IPS DF 4.7 (cell line): Measurements from ENCODE around the gene ZNF384.

Source experiments
- DNase-seq: peaks from one replicate; pipeline ENCODE4 v3.0.0-alpha.2; 2013; ENCODE audit warnings: low spot score; ENCODE audit errors: extremely low read depth

The ZNF384 gene

DNA sequence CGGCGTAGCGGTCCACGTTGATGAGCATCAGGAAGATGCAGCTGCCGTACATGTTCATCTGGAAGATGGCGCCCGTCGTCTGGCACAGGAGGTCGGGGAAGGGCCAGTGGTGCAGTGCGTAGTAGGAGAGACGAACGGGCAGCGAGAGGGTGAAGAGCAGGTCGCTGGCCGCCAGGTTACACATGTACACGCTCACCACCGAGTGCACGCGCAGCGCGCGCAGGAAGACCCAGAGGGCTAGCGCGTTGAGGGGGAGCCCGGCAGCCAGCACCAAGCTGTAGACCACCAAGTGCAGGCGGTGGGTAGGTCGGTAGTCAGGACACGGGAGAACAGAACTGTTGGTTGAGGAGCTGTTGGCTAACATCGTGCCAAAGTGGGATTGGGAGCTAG lies 68.3 kb downstream of the ZNF384 start:
- no peak for DNase-seq

DNA sequence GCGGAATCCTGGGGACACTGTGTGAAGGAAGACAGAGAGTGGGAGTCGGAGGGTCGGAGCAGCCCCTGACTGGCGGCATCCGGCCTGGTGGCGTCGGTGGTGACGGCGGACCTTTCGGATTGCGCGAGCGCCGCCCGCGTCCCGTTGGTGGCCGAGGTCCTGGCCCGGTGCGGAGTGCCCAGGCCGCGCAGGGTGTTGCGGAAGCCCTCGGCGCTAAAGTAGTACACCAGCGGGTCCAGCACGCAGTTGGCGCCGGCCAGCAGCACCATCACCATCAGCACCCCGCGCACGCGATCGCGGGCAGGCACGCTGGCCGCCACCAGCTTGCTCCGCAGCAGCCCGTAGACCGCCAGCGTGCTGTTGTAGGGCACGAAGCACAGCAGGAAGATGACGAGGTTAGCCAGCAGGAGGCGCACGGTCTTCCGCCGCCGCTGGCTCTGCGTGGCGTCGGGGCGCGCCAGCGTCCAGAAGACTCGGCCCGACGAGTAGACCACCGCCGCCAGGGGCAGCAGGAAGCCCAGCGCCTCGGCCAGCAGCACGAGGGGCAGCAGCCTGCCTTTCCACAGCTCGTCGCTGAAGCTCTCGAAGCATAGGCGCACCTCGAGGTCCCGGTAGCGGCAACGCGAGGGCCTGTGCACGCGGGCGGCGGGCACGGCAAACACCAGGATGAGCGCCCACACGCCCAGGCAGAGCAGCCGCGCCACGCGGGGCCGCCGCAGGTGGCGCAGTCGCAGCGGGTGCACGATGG lies 68.9 kb downstream of the ZNF384 start:
- DNase-seq = no peak

DNA sequence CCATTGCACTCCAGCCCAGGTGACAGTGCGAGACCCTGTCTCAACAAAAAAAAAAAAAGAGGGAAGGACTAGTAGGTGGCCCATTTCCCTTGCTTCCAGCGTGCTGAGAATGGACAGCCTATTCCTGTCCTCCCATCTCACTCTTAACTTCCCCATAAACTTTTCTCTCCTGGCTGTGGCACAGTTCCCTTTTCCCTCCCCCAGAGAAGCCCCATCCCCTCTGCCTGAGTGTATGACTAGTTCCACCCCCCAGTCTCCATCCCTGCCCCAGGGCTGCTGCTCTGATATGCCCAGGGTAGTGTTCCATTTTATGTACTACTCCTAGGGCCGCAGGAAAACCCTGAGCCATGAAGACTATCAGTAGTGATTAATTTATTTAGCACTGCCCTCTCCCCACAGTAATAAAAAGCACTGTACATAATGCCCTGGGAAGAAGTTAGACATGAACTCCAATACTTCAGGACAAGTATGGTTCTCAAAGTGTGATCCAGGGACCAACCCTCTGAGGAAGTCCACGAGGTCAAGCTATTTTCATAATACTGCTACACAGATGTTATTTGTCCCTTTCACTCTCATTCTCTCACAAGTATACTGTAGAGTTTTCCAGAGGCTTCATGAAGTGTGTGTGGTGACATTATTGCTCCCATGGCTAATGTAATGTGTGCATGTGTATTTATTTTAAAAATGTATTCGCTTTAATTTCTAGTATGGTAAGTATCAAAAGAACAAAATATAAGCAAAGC lies 70.5 kb downstream of the ZNF384 start:
- no peak for DNase-seq
